Endodermal cell (in vitro differentiated cells): ENCODE data around the gene TMPRSS4. TPM values are rescaled to one million over a fixed set of nuclear protein-coding genes. Genes with fewer than 3 reads are reported as not detected.
A peak's percentile ranks its signal among the peaks of the same experiment; 100 is the strongest.

Experiments
- DNase-seq: peaks from one replicate; pipeline ENCODE4 v3.0.0-alpha.2; 2017
- H3K27ac ChIP-seq: 2 replicates; pipeline ENCODE4 v1.5.1; 2013; ENCODE audit warnings: mild to moderate bottlenecking, low read depth, low read length, moderate library complexity
- H3K27me3 ChIP-seq: 2 replicates; pipeline ENCODE4 v1.6.1; 2013; ENCODE audit warnings: mild to moderate bottlenecking, low read length, moderate library complexity; ENCODE audit not compliant: insufficient read depth, control insufficient read depth, poor library complexity, severe bottlenecking
- H3K36me3 ChIP-seq: 2 replicates; pipeline ENCODE4 v1.7.0; 2013; ENCODE audit warnings: mild to moderate bottlenecking, low read length, moderate library complexity; ENCODE audit not compliant: control insufficient read depth, insufficient read depth
- H3K4me1 ChIP-seq: one replicate; pipeline ENCODE4 v1.7.0; 2013; ENCODE audit warnings: low read length; ENCODE audit not compliant: control insufficient read depth, insufficient read depth
- H3K4me3 ChIP-seq: 2 replicates; pipeline ENCODE4 v1.5.1; 2013; ENCODE audit warnings: mild to moderate bottlenecking, low read length, moderate library complexity
- H3K9ac ChIP-seq: 2 replicates; pipeline ENCODE4 v1.6.1; 2013; ENCODE audit warnings: mild to moderate bottlenecking, low read length, moderate library complexity; ENCODE audit not compliant: poor library complexity, severe bottlenecking; ENCODE audit errors: extremely low read depth
- H3K9me3 ChIP-seq: 2 replicates; pipeline ENCODE4 v1.6.1; 2013; ENCODE audit warnings: mild to moderate bottlenecking, low read length, moderate library complexity; ENCODE audit not compliant: control insufficient read depth
- H3K27ac Mint-ChIP-seq: 2 replicates; pipeline ENCODE4 v1.8.0; 2020; ENCODE audit warnings: mixed read lengths
- H3K27me3 Mint-ChIP-seq: 2 replicates; pipeline ENCODE4 v1.8.0; 2021; ENCODE audit warnings: mild to moderate bottlenecking, mixed read lengths; ENCODE audit not compliant: insufficient read depth
- H3K36me3 Mint-ChIP-seq: 2 replicates; pipeline ENCODE4 v1.8.0; 2020; ENCODE audit warnings: low read depth, mixed read lengths
- H3K4me1 Mint-ChIP-seq: 2 replicates; pipeline ENCODE4 v1.8.0; 2020; ENCODE audit warnings: mixed read lengths
- H3K4me3 Mint-ChIP-seq: 2 replicates; pipeline ENCODE4 v1.8.0; 2020; ENCODE audit warnings: mild to moderate bottlenecking, moderate library complexity, mixed read lengths
- H3K9me3 Mint-ChIP-seq: 2 replicates; pipeline ENCODE4 v1.8.0; 2020; ENCODE audit warnings: mild to moderate bottlenecking, mixed read lengths
- WGBS, 2 experiments: methylation state at CpG; one replicate each; pipeline versions ENCODE4 v1.1.5 to v1.1.7; 2013; ENCODE audit warnings: missing lambda C conversion rate in 2 of 2, mixed read lengths in 1 of 2; ENCODE audit not compliant: insufficient coverage in 1 of 2, insufficient read length in 1 of 2; 5-methylcytosine and 5-hydroxymethylcytosine counted together
- total RNA-seq, 2 donors: library from RNA; stranded (reverse); fragmentation: NEBNext Ultra II Directional in 1 of 2; extraction: Animal tissue kit (Norgen Biotek cat#: 25700) in 1 of 2; gene quantifications; 2 replicates in 1 of 2; 3 replicates in 1 of 2; pipeline ENCODE4 v1.2.1, GENCODE V29; 2021
- TF ChIP-seq, protein P1 (sequence below): fragments of 200-600 bp; sonication (generic); conservative IDR thresholded peaks from 2 replicates; pipeline ENCODE4 v1.5.0; 2021; ENCODE audit warnings: antibody characterized with exemption, mild to moderate bottlenecking

Gene TMPRSS4
- total RNA-seq, 2 donors from 2014 or later, result not detected

DNA sequence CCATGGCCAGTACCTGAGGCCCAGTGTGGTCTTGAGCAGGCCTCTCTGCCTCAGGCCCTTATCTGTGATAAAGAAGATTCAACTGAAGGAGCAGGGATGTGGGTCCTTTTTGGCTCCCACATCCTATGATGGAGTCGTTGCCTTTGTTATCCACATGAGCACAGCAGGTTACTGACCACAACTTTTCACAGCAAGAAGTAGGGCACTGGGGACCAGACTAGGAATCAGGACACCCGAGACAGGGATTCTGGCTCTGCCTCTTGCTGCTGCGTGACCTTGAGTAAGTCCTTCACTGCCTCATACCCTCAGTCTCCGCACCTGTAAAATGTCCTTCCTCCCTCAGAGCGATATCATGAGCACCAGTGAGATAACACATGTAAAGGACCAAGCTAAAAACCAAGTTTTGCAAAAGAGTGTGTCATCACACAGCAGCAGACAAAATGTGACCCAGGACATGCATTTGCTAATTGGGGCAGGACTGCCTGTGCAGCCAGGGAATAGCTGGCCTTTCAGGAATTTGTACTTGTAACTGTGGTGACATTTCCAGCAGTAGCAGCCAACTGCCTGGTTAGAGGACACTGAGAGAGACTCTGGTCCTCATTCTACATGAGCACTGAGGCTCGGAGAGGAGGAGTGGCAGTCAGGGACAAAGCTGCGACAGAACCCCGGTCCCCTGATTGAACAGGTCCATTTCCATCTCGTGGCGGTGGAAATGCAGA, 23.1 kb downstream of the TMPRSS4 start:
- TF ChIP-seq, protein P1, sequence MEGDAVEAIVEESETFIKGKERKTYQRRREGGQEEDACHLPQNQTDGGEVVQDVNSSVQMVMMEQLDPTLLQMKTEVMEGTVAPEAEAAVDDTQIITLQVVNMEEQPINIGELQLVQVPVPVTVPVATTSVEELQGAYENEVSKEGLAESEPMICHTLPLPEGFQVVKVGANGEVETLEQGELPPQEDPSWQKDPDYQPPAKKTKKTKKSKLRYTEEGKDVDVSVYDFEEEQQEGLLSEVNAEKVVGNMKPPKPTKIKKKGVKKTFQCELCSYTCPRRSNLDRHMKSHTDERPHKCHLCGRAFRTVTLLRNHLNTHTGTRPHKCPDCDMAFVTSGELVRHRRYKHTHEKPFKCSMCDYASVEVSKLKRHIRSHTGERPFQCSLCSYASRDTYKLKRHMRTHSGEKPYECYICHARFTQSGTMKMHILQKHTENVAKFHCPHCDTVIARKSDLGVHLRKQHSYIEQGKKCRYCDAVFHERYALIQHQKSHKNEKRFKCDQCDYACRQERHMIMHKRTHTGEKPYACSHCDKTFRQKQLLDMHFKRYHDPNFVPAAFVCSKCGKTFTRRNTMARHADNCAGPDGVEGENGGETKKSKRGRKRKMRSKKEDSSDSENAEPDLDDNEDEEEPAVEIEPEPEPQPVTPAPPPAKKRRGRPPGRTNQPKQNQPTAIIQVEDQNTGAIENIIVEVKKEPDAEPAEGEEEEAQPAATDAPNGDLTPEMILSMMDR, result no peak
- peak; percentile 57 for DNase-seq
- Mint-ChIP-seq H3K4me3 (no peak overlapping the region), H3K9me3 (no peaks in the 10 kb centered on the region), H3K27ac (no peak overlapping the region), H3K36me3 (no peaks in the 10 kb centered on the region), H3K27me3 (peaks cover 12% of the 10 kb centered on the region), H3K4me1 (peaks cover 34% of the 10 kb centered on the region)
- Histone ChIP-seq H3K9me3 (no peaks in the 10 kb centered on the region), H3K27ac (no peak overlapping the region), H3K9ac (no peak overlapping the region), H3K27me3 (no peaks in the 10 kb centered on the region), H3K36me3 (no peaks in the 10 kb centered on the region), H3K4me1 (peaks cover 2% of the 10 kb centered on the region), H3K4me3 (no peak overlapping the region)
- 78 to 86% methylated on average over 6 to 10 of the region's 10 CpGs for WGBS, 2 experiments

DNA sequence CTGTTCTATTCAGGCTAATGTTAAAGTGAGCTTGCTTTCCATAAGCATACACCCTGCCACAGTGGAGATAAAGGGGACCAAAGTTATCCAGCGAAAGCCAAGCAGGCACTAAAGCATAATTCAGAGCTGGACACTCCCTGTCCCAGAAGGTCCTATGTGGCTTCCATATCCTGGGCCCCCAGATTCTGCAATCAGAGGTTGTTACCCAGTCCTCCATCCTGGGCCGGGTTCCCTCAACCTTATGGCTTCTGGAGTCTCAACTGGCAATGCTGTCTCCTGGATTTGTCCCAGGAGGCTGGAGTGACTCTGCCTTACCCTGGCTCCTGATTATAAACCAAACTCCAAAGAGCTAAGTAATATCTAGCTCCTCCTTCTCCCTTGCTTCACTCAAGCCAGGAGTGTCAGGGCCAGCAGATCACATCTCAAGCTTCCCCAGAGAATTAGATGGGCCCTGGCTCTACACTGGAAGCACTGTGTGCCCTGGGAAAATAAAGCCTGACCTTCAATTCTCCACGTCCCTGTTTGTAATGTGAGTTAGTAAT, 23.9 kb downstream of the TMPRSS4 start:
- TF ChIP-seq, protein P1, result no peak
- Mint-ChIP-seq H3K4me1 (peaks cover 37% of the 10 kb centered on the region), H3K36me3 (no peaks in the 10 kb centered on the region)

GRCh38 chr11:118102721-118103261, 25.9 kb downstream of the TMPRSS4 start:
- H3K27ac ChIP-seq, result no peak overlapping the region
- WGBS, 2 experiments, result 87 to 98% methylated on average over 7 to 13 of the region's 13 CpGs
- H3K9me3 ChIP-seq, result no peaks in the 10 kb centered on the region
- DNase-seq, result no peak
- TF ChIP-seq, protein P1, result no peak
- peaks cover 2% of the 10 kb centered on the region for H3K4me1 ChIP-seq
- H3K36me3 ChIP-seq, result no peaks in the 10 kb centered on the region
- H3K4me3 Mint-ChIP-seq, result no peak overlapping the region
- no peaks in the 10 kb centered on the region for H3K27me3 ChIP-seq
- no peak overlapping the region for H3K9ac ChIP-seq
- no peaks in the 10 kb centered on the region for H3K9me3 Mint-ChIP-seq
- H3K27ac Mint-ChIP-seq, result no peak overlapping the region
- H3K4me3 ChIP-seq, result no peak overlapping the region
- H3K27me3 Mint-ChIP-seq, result peaks cover 3% of the 10 kb centered on the region
- H3K4me1 Mint-ChIP-seq, result peaks cover 30% of the 10 kb centered on the region
- no peaks in the 10 kb centered on the region for H3K36me3 Mint-ChIP-seq

More for the DNA sequence above, 23.9 kb downstream of the TMPRSS4 start:
- WGBS, 2 experiments, result 91 to 100% methylated on average over 2 to 3 of the region's 3 CpGs
- peaks cover 2% of the 10 kb centered on the region for H3K4me1 ChIP-seq
- H3K9me3 ChIP-seq, result no peaks in the 10 kb centered on the region
- no peak overlapping the region for H3K27ac Mint-ChIP-seq
- no peak for DNase-seq
- H3K36me3 ChIP-seq, result no peaks in the 10 kb centered on the region
- no peak overlapping the region for H3K4me3 Mint-ChIP-seq
- no peaks in the 10 kb centered on the region for H3K27me3 ChIP-seq
- H3K27me3 Mint-ChIP-seq, result peaks cover 8% of the 10 kb centered on the region
- no peak overlapping the region for H3K9ac ChIP-seq
- H3K27ac ChIP-seq, result no peak overlapping the region
- no peak overlapping the region for H3K4me3 ChIP-seq
- H3K9me3 Mint-ChIP-seq, result no peaks in the 10 kb centered on the region
